BE2C (cell line): Measurements from ENCODE around the gene ALK.

Experiments
- DNase-seq: peaks from one replicate; pipeline ENCODE4 v3.0.0-alpha.2; 2020
- H3K27me3 ChIP-seq: fragments of 250-450 bp; sonication (Bioruptor Pico); 2 replicates; pipeline ENCODE4 v1.5.1; 2020; ENCODE audit warnings: mild to moderate bottlenecking
- H3K36me3 ChIP-seq: fragments of 250-450 bp; sonication (Bioruptor Pico); 2 replicates; pipeline ENCODE4 v1.5.1; 2020; ENCODE audit warnings: mild to moderate bottlenecking
- H3K4me1 ChIP-seq: fragments of 250-450 bp; sonication (Bioruptor Pico); 2 replicates; pipeline ENCODE4 v1.5.1; 2020
- H3K4me3 ChIP-seq: 2 replicates; pipeline ENCODE4 v1.5.1; 2011; ENCODE audit warnings: low read depth, low read length
- H3K9me3 ChIP-seq: fragments of 250-450 bp; sonication (Bioruptor Pico); 2 replicates; pipeline ENCODE4 v1.5.1; 2020
- CTCF ChIP-seq: IDR thresholded peaks from 2 replicates; pipeline ENCODE4 v1.5.1; 2012; ENCODE audit warnings: mild to moderate bottlenecking, low read depth, low read length

The ALK gene

GRCh38 chr2:29797916-29798315 lies 123.5 kb downstream of the ALK start:
- TF ChIP-seq CTCF = no peak
- Histone ChIP-seq H3K4me3 (no peak overlapping the region), H3K4me1 (no peaks in the 10 kb centered on the region), H3K36me3 (no peaks in the 10 kb centered on the region), H3K27me3 (no peaks in the 10 kb centered on the region), H3K9me3 (no peaks in the 10 kb centered on the region)
- no peak for DNase-seq

GRCh38 chr2:29796446-29796845 lies 124.9 kb downstream of the ALK start:
- H3K27me3 ChIP-seq = no peaks in the 10 kb centered on the region

GRCh38 chr2:29789911-29790485 lies 131.4 kb downstream of the ALK start:
- H3K9me3 ChIP-seq = no peaks in the 10 kb centered on the region
- no peaks in the 10 kb centered on the region for H3K36me3 ChIP-seq
- H3K27me3 ChIP-seq = no peaks in the 10 kb centered on the region
- no peak for TF ChIP-seq CTCF
- H3K4me1 ChIP-seq = no peaks in the 10 kb centered on the region
- no peak for DNase-seq
- H3K4me3 ChIP-seq = no peak overlapping the region

More at GRCh38 chr2:29796446-29796845, 124.9 kb downstream of the ALK start:
- TF ChIP-seq CTCF = no peak
- Histone ChIP-seq H3K9me3 (no peaks in the 10 kb centered on the region), H3K4me3 (no peak overlapping the region), H3K4me1 (no peaks in the 10 kb centered on the region), H3K36me3 (no peaks in the 10 kb centered on the region)
- no peak for DNase-seq

- no peak for DNase-seq
- H3K27me3 ChIP-seq = no peaks in the 10 kb centered on the region
- H3K36me3 ChIP-seq = no peaks in the 10 kb centered on the region
- TF ChIP-seq CTCF = no peak
- H3K4me1 ChIP-seq = no peaks in the 10 kb centered on the region
- no peaks in the 10 kb centered on the region for H3K9me3 ChIP-seq
- no peak overlapping the region for H3K4me3 ChIP-seq
Measured at GRCh38 chr2:29787473-29788465, 133.6 kb downstream of the ALK start.

GRCh38 chr2:29786361-29786760 lies 135.0 kb downstream of the ALK start:
- Histone ChIP-seq H3K4me3 (no peak overlapping the region), H3K4me1 (no peaks in the 10 kb centered on the region), H3K9me3 (no peaks in the 10 kb centered on the region), H3K27me3 (no peaks in the 10 kb centered on the region), H3K36me3 (no peaks in the 10 kb centered on the region)
- no peak for DNase-seq
- no peak for TF ChIP-seq CTCF

- no peaks in the 10 kb centered on the region for H3K4me1 ChIP-seq
- H3K36me3 ChIP-seq = no peaks in the 10 kb centered on the region
- no peak overlapping the region for H3K4me3 ChIP-seq
- TF ChIP-seq CTCF = 0 out of 2 replicates have a peak, but pooled peaks have one; percentile 4
- DNase-seq = no peak
- no peaks in the 10 kb centered on the region for H3K9me3 ChIP-seq
- no peaks in the 10 kb centered on the region for H3K27me3 ChIP-seq
Measured at GRCh38 chr2:29783666-29784065, 137.7 kb downstream of the ALK start.
